Lower lobe of right lung (tissue), 2 donors: ENCODE data around the gene GDNF. TPM values are rescaled to one million over a fixed set of nuclear protein-coding genes. Genes with fewer than 3 reads are reported as not detected.

ENCODE experiments used
- ATAC-seq, 2 donors: fragments of 200-7000 bp; cut with Tn5 transposase; one replicate each; pipeline ENCODE4 v1.9.1; 2020 to 2022; ENCODE audit warnings: mild to moderate bottlenecking in 2 of 2, moderate library complexity in 2 of 2
- DNase-seq: peaks from one replicate; pipeline ENCODE4 v3.0.0-alpha.2; 2020
- H3K27ac ChIP-seq: fragments of 200-600 bp; one replicate; pipeline ENCODE4 v1.8.0; 2022
- H3K27me3 ChIP-seq: fragments of 200-600 bp; one replicate; pipeline ENCODE4 v1.8.0; 2022; ENCODE audit warnings: low read depth
- H3K36me3 ChIP-seq: fragments of 200-600 bp; one replicate; pipeline ENCODE4 v1.8.0; 2022; ENCODE audit warnings: mild to moderate bottlenecking
- H3K4me1 ChIP-seq: fragments of 200-600 bp; one replicate; pipeline ENCODE4 v1.8.0; 2022
- H3K4me3 ChIP-seq: fragments of 200-600 bp; one replicate; pipeline ENCODE4 v1.8.0; 2022; ENCODE audit warnings: mild to moderate bottlenecking
- H3K9me3 ChIP-seq: fragments of 200-600 bp; one replicate; pipeline ENCODE4 v1.8.0; 2022
- intact Hi-C: fragments of 100-400 bp; cut with DNase I; formaldehyde crosslinking; loops from one replicate; pipeline ENCODE4 v1.11.0; 2022
- total RNA-seq: library from RNA; stranded (reverse); fragmentation: NEBNext Ultra II Directional; extraction: Animal tissue kit (Norgen Biotek cat#: 25700); gene quantifications from one replicate; pipeline ENCODE4 v1.2.1, GENCODE V29; 2021
- TF ChIP-seq, protein P1 (sequence below): fragments of 200-600 bp; IDR thresholded peaks from one replicate; pipeline ENCODE4 v1.8.0; 2022; ENCODE audit warnings: antibody characterized with exemption, mild to moderate bottlenecking
- donor health status: DM: no; HTN: yes; CAD: no; lungs with severe emphysema.

GDNF gene
- total RNA-seq, 1 donor from 2014 or later, result not detected

DNA sequence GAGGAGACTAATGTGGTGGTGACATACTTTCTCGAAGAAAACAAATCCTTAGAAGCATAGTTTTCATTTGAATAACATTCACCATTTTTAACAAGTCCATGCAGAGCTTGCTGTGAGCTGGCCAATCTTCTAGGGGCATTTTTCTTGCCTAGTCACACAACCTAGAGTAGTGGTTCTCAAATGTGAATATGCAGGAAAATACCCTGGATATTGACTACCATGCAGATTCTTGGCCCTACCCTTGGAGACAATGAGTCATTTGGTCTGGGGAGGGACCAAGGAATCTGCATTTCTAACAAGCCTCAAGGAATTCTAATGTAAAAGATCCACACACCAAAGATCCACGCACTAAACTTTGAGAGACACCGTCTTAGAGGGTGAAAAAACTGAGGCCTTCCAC lies 23.5 kb downstream of the GDNF start:
- ATAC-seq, result no peak
- intact Hi-C loops, result no loop called here
- Histone ChIP-seq H3K9me3 (no peaks in the 10 kb centered on the region), H3K4me3 (no peak overlapping the region), H3K27me3 (peaks cover 3% of the 10 kb centered on the region), H3K4me1 (no peaks in the 10 kb centered on the region), H3K36me3 (no peaks in the 10 kb centered on the region), H3K27ac (no peak overlapping the region)
- DNase-seq, result no peak
- TF ChIP-seq, protein P1, sequence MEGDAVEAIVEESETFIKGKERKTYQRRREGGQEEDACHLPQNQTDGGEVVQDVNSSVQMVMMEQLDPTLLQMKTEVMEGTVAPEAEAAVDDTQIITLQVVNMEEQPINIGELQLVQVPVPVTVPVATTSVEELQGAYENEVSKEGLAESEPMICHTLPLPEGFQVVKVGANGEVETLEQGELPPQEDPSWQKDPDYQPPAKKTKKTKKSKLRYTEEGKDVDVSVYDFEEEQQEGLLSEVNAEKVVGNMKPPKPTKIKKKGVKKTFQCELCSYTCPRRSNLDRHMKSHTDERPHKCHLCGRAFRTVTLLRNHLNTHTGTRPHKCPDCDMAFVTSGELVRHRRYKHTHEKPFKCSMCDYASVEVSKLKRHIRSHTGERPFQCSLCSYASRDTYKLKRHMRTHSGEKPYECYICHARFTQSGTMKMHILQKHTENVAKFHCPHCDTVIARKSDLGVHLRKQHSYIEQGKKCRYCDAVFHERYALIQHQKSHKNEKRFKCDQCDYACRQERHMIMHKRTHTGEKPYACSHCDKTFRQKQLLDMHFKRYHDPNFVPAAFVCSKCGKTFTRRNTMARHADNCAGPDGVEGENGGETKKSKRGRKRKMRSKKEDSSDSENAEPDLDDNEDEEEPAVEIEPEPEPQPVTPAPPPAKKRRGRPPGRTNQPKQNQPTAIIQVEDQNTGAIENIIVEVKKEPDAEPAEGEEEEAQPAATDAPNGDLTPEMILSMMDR, result no peak

DNA sequence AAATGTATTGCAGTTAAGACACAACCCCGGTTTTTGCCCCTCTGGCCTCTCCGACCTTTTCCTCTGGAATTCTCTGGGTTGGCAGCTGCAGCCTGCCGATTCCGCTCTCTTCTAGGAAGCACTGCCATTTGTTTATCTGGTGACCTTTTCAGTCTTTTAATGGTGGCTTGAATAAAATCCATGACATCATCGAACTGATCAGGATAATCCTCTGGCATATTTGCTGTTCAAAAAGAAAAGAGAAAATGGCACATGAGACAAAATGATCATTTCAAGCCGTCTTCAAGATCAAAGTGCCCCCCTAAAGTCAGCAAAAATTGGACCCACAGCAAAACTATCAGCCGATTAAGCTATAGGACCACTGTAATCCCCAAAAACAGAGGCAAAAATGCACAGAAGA lies 23.9 kb downstream of the GDNF start:
- TF ChIP-seq, protein P1, result no peak
- Histone ChIP-seq H3K36me3 (no peaks in the 10 kb centered on the region), H3K4me3 (no peak overlapping the region), H3K27ac (no peak overlapping the region), H3K4me1 (no peaks in the 10 kb centered on the region), H3K9me3 (no peaks in the 10 kb centered on the region), H3K27me3 (peaks cover 3% of the 10 kb centered on the region)
- no peak for DNase-seq
- intact Hi-C loops, result no loop called here
- no peak for ATAC-seq

DNA sequence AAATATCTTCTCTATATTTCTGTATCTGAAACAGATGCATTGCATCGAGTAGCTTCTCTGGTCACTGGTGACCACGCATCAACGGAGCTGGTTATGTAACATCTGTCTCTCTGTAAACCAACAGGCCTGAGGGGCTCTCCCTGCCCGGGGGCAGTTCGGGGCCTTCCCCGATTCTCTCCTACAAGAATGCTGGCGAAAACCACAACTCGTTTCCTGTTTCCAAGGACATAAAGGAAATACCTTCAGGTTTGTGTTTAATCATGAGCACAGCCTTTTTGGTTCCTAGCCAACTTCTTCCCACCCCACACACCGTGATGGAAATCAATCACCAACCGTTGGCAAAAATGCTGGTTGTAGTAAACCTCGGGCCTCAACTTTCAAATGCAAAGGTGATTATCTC lies 25.1 kb downstream of the GDNF start:
- intact Hi-C loops, result no loop called here
- TF ChIP-seq, protein P1, result no peak
- H3K36me3 ChIP-seq, result no peaks in the 10 kb centered on the region
- peaks cover 3% of the 10 kb centered on the region for H3K27me3 ChIP-seq
- DNase-seq (no peak), ATAC-seq (no peak)
- H3K4me1 ChIP-seq, result no peaks in the 10 kb centered on the region
- no peak overlapping the region for H3K27ac ChIP-seq
- no peaks in the 10 kb centered on the region for H3K9me3 ChIP-seq
- H3K4me3 ChIP-seq, result no peak overlapping the region

DNA sequence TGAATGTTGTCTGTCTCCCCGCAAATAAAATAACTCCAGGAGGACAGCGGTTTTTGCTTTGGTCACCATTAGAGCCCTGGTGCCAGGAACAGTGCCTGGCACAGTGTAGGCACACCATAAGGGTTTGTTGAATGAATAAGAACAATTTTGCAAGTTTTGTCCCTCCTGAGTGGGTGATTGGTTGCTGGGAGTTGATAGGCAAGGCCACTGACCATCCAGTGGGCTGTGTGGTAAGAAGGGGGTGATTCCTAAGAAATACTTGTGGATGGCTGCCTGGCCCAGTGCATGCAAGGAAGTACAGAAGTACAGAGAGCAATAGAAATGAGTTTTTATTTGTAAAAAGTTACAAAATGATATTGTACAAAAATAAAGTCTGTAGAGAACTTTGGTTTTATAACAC lies 27.5 kb downstream of the GDNF start:
- TF ChIP-seq, protein P1, result no peak
- DNase-seq (no peak), ATAC-seq (no peak)
- H3K36me3 ChIP-seq, result no peaks in the 10 kb centered on the region
- H3K27me3 ChIP-seq, result peaks cover 3% of the 10 kb centered on the region
- H3K27ac ChIP-seq, result no peak overlapping the region
- no peaks in the 10 kb centered on the region for H3K4me1 ChIP-seq
- intact Hi-C loops, result no loop called here
- H3K9me3 ChIP-seq, result no peaks in the 10 kb centered on the region
- no peak overlapping the region for H3K4me3 ChIP-seq

DNA sequence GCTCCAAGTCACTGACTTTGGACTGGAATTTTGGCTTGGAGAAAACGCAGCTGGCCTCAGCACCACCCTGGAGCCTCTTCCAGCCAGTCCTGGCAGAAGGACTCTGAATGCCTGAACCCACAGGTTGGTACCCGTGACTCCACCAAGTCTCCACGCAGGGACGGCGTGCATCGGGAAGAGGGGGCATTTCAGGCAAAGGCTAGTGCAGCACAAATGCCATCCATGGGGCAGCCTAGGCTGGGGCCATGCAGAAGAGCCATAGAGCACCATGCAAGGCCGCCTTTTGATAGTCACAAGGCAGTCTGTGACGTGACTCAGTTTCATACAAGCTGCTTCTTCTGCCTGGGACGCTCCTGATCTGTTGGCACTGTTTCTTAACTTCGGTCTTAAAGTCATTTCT lies 28.0 kb downstream of the GDNF start:
- no peak overlapping the region for H3K27ac ChIP-seq
- H3K9me3 ChIP-seq, result no peaks in the 10 kb centered on the region
- DNase-seq (no peak), ATAC-seq (no peak)
- H3K4me1 ChIP-seq, result no peaks in the 10 kb centered on the region
- H3K4me3 ChIP-seq, result no peak overlapping the region
- peaks cover 3% of the 10 kb centered on the region for H3K27me3 ChIP-seq
- no peaks in the 10 kb centered on the region for H3K36me3 ChIP-seq
- intact Hi-C loops, result no loop called here
- TF ChIP-seq, protein P1, result no peak

DNA sequence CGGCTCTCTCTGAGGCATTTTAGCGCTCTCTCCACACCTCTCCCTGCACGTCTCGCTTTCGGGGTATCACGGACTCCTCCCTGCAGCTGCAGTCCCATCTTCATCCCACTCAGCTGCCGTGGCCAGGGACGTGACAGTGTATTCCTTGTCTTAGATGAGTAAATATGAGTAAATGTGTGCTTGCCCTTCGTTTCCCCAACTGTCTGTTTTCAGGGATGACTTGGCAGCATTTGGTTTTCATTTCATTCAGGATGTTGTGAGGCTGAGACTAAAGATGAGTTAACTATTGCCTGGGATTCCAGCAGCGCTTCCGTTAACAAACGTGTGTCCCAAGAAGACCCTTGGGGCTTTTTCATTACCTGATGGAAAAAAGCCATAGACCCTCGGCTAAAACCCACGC lies 29.5 kb downstream of the GDNF start:
- intact Hi-C loops, result no loop called here
- ATAC-seq (no peak), DNase-seq (no peak)
- Histone ChIP-seq H3K4me3 (no peak overlapping the region), H3K27me3 (peaks cover 3% of the 10 kb centered on the region), H3K27ac (no peak overlapping the region), H3K9me3 (no peaks in the 10 kb centered on the region), H3K4me1 (no peaks in the 10 kb centered on the region), H3K36me3 (no peaks in the 10 kb centered on the region)
- TF ChIP-seq, protein P1, result no peak
